H1 (cell line): ENCODE measurements around the gene POP5. TPM values are rescaled to one million over a fixed set of nuclear protein-coding genes. Genes with fewer than 3 reads are reported as not detected.

Experiments used
- RBBP5 ChIP-seq: IDR thresholded peaks from 2 replicates; pipeline ENCODE4 v1.7.1; 2012; ENCODE audit warnings: low read depth, mild to moderate bottlenecking, inconsistent platforms, low read length, moderate library complexity, borderline replicate concordance
- SIN3A ChIP-seq, 2 experiments: IDR thresholded peaks in 1 of 2; conservative IDR thresholded peaks in 1 of 2; 2 replicates each; pipeline ENCODE4 v1.6.1; 2011 to 2012; ENCODE audit warnings: low read length in 2 of 2, improper control_type of control experiment in 1 of 2, low read depth in 1 of 2, mild to moderate bottlenecking in 1 of 2
- TAF7 ChIP-seq: optimal IDR thresholded peaks from 2 replicates; pipeline ENCODE3; 2011; ENCODE audit warnings: low read depth, mild to moderate bottlenecking, inconsistent platforms, low read length, moderate library complexity, borderline replicate concordance
- TBP ChIP-seq: IDR thresholded peaks from 2 replicates; pipeline ENCODE4 v1.6.1; 2011; ENCODE audit warnings: low read depth, low read length, improper control_type of control experiment
- polyA plus RNA-seq, 7 experiments: library from polyadenylated mRNA; depleted of rRNA in 3 of 7; stranded (reverse) in 5 of 7; unstranded in 2 of 7; fragments of >200 nt in 5 of 7; fragments of 200-250 nt in 2 of 7; gene quantifications; 1 replicate in 5 of 7; 2 replicates in 1 of 7; 4 replicates in 1 of 7; pipeline versions ENCODE4 v1.2.1 to v1.2.3, GENCODE V29; 2011 to 2013; ENCODE audit warnings: missing spikeins in 2 of 7, mixed read lengths in 2 of 7
- total RNA-seq: library from RNA; stranded (reverse); fragmentation: NEBNext Ultra II Directional; extraction: Animal tissue kit (Norgen Biotek cat#: 25700); gene quantifications from 2 replicates; pipeline ENCODE4 v1.2.1, GENCODE V29; 2021
- TF ChIP-seq, protein P1 (sequence below): fragments of 300-600 bp; sonication (generic); IDR thresholded peaks from 2 replicates; pipeline ENCODE4 v1.7.1; 2012; ENCODE audit warnings: low read length, moderate library complexity, mild to moderate bottlenecking, inconsistent platforms; ENCODE audit not compliant: insufficient replicate concordance

Gene POP5
- total and polyA plus RNA-seq, 2 of the 8 experiments (the other 6 are each of a cell fraction or from before 2014, with no cell fraction given): 59.7 to 124 TPM

DNA sequence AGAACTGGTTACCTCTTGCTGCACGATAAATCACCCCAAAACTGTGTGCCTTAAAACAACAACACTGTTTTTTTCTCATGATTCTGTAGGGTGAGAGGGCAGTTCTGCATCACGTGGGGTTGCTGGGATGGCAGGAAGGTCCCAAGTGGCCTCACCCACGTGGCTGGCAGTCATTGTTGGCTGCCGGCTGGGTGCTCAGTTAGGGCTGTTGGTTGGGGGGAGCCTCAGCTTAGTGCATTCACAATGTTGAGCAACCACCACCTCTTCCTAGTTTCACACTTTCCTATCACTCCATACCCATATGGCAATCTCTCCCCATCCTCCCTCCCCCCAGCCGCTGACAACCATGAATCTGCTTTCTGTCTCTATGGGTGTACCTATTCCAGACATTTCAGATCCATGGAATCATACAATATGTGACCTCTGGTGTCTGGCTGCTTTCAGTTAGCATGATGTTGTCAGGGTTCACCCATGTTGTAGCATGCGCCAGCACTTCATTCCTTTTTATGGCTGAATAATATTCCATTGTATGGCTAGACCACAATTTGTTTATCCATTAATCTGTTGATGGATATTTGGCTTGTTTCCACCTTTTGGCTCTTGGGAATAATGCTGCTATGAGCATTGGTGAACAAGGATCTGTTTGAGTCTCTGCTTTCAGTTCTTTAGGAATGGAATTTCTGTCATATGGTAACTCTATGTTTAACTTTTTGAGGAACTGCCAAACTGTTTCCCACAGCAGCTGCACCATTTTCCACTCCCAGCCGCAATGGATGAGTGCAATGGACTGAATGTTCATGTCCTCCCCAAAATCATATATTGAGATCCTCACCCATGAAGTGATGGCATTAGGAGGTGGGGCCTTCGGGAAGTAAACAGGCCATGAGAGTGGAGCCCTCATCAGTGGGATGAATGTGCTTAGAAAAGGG is 11.2 kb upstream of the POP5 start (continued):
- TF ChIP-seq SIN3A (conservative IDR thresholded peaks at IDR 0.05 in 1 of 2, IDR thresholded peaks at IDR 0.05 in 1 of 2; ENCODE audit: low read depth in 1 of 2, low read length in 2 of 2) (no peak), TAF7 (no peak), RBBP5 (no peak), TBP (no peak)
- TF ChIP-seq, protein P1, sequence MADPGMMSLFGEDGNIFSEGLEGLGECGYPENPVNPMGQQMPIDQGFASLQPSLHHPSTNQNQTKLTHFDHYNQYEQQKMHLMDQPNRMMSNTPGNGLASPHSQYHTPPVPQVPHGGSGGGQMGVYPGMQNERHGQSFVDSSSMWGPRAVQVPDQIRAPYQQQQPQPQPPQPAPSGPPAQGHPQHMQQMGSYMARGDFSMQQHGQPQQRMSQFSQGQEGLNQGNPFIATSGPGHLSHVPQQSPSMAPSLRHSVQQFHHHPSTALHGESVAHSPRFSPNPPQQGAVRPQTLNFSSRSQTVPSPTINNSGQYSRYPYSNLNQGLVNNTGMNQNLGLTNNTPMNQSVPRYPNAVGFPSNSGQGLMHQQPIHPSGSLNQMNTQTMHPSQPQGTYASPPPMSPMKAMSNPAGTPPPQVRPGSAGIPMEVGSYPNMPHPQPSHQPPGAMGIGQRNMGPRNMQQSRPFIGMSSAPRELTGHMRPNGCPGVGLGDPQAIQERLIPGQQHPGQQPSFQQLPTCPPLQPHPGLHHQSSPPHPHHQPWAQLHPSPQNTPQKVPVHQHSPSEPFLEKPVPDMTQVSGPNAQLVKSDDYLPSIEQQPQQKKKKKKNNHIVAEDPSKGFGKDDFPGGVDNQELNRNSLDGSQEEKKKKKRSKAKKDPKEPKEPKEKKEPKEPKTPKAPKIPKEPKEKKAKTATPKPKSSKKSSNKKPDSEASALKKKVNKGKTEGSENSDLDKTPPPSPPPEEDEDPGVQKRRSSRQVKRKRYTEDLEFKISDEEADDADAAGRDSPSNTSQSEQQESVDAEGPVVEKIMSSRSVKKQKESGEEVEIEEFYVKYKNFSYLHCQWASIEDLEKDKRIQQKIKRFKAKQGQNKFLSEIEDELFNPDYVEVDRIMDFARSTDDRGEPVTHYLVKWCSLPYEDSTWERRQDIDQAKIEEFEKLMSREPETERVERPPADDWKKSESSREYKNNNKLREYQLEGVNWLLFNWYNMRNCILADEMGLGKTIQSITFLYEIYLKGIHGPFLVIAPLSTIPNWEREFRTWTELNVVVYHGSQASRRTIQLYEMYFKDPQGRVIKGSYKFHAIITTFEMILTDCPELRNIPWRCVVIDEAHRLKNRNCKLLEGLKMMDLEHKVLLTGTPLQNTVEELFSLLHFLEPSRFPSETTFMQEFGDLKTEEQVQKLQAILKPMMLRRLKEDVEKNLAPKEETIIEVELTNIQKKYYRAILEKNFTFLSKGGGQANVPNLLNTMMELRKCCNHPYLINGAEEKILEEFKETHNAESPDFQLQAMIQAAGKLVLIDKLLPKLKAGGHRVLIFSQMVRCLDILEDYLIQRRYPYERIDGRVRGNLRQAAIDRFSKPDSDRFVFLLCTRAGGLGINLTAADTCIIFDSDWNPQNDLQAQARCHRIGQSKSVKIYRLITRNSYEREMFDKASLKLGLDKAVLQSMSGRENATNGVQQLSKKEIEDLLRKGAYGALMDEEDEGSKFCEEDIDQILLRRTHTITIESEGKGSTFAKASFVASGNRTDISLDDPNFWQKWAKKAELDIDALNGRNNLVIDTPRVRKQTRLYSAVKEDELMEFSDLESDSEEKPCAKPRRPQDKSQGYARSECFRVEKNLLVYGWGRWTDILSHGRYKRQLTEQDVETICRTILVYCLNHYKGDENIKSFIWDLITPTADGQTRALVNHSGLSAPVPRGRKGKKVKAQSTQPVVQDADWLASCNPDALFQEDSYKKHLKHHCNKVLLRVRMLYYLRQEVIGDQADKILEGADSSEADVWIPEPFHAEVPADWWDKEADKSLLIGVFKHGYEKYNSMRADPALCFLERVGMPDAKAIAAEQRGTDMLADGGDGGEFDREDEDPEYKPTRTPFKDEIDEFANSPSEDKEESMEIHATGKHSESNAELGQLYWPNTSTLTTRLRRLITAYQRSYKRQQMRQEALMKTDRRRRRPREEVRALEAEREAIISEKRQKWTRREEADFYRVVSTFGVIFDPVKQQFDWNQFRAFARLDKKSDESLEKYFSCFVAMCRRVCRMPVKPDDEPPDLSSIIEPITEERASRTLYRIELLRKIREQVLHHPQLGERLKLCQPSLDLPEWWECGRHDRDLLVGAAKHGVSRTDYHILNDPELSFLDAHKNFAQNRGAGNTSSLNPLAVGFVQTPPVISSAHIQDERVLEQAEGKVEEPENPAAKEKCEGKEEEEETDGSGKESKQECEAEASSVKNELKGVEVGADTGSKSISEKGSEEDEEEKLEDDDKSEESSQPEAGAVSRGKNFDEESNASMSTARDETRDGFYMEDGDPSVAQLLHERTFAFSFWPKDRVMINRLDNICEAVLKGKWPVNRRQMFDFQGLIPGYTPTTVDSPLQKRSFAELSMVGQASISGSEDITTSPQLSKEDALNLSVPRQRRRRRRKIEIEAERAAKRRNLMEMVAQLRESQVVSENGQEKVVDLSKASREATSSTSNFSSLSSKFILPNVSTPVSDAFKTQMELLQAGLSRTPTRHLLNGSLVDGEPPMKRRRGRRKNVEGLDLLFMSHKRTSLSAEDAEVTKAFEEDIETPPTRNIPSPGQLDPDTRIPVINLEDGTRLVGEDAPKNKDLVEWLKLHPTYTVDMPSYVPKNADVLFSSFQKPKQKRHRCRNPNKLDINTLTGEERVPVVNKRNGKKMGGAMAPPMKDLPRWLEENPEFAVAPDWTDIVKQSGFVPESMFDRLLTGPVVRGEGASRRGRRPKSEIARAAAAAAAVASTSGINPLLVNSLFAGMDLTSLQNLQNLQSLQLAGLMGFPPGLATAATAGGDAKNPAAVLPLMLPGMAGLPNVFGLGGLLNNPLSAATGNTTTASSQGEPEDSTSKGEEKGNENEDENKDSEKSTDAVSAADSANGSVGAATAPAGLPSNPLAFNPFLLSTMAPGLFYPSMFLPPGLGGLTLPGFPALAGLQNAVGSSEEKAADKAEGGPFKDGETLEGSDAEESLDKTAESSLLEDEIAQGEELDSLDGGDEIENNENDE: no peak
